ENCODE data around the gene RPP40.

The RPP40 gene

GRCh38 chr6:4969609-4970285 lies 34.1 kb downstream of the RPP40 start:
- DNase-seq (ENCODE audit: low read depth in 2 of 2) = no peak

GRCh38 chr6:4967301-4968030 lies 36.4 kb downstream of the RPP40 start:
- DNase-seq (ENCODE audit: low read depth in 2 of 2) = no peak

GRCh38 chr6:4965562-4966389 lies 38.1 kb downstream of the RPP40 start:
- DNase-seq (ENCODE audit: low read depth in 2 of 2) = no peak

- no peak for DNase-seq (ENCODE audit: low read depth in 2 of 2)
These were observed 38.9 kb downstream of the RPP40 start for GRCh38 chr6:4964675-4965561.

GRCh38 chr6:4962905-4963304 lies 40.9 kb downstream of the RPP40 start:
- no peak for DNase-seq (ENCODE audit: low read depth in 2 of 2)

- no peak for DNase-seq (ENCODE audit: low read depth in 2 of 2)
These were observed 42.3 kb downstream of the RPP40 start for GRCh38 chr6:4961322-4962168.

- no peak for DNase-seq (ENCODE audit: low read depth in 2 of 2)
These were observed 45.2 kb downstream of the RPP40 start for GRCh38 chr6:4958624-4959023.

GRCh38 chr6:4957521-4958231 lies 46.2 kb downstream of the RPP40 start:
- DNase-seq (ENCODE audit: low read depth in 2 of 2) = no peak

- no peak for DNase-seq (ENCODE audit: low read depth in 2 of 2)
These were observed 47.2 kb downstream of the RPP40 start for GRCh38 chr6:4956625-4957024.

- DNase-seq (ENCODE audit: low read depth in 2 of 2) = no peak
These were observed 50.4 kb downstream of the RPP40 start for GRCh38 chr6:4953440-4953839.

- no peak for DNase-seq (ENCODE audit: low read depth in 2 of 2)
These were observed 52.9 kb downstream of the RPP40 start for GRCh38 chr6:4950836-4951533.

GRCh38 chr6:4950076-4950475 lies 53.8 kb downstream of the RPP40 start:
- no peak for DNase-seq (ENCODE audit: low read depth in 2 of 2)

GRCh38 chr6:4948781-4949450 lies 54.9 kb downstream of the RPP40 start:
- DNase-seq (ENCODE audit: low read depth in 2 of 2) = no peak

- DNase-seq (ENCODE audit: low read depth in 2 of 2) = no peak
These were observed 56.1 kb downstream of the RPP40 start for GRCh38 chr6:4947716-4948115.

- no peak for DNase-seq (ENCODE audit: low read depth in 2 of 2)
These were observed 57.3 kb downstream of the RPP40 start for GRCh38 chr6:4946521-4946920.

All from stimulated activated CD8-positive, alpha-beta memory T cell treated with anti-CD3 and anti-CD28 coated beads, Interleukin-15, amount 100 ng/mL, for 48 hours (primary cell).